GM19351 (cell line): ENCODE measurements around the gene FRAT2.

Source experiments
- ATAC-seq: cut with Tn5 transposase; IDR thresholded peaks from one replicate; pipeline ENCODE4 v1.9.1; 2021; ENCODE audit warnings: mild to moderate bottlenecking, moderate library complexity; ENCODE audit not compliant: unreplicated experiment

FRAT2 gene

DNA sequence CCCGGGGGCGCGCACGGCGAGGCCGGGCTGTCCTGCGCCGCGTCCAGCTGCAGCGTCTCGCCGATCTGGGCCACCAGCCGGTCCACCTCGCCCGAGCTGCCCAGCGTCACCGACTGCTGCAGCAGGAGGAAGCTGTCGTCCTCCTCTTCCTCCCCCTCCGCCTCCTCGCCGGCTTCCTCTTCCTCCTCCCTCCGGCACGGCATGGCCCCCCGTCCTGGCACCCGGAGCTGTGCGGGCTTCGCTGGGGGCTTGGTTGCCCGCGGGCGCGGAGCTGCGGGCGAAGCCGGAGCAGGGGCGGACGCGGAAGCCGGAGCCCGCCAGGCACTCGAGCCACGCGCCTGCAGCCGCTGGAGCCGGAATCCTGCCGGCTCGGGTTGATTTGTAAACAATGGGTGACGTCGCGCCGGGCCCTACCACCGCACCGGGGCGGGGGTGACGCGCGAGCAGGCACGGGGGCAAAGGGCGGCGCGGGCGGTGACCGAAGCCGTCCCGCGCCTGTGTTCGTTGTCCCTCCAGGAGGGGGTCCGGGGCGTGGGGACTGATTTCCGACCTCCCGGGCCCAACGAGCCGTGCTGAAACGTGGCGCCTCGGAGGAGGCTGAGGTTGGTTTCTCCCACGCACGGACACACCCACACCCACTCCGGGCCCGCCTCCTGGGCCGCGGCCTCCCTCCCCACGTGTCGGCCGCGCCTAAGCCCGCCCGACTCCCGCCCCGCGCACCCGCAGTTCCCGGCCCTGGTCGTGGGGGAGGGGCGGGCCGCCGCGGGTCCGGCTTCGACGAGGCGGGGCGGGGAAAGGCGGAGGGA lies at the start of gene FRAT2:
TSS of gene FRAT2 (minus strand) at position 360 of the 806 bp plus-strand sequence. CDS start at position 203, 157 bp downstream.
- ATAC-seq: peak; percentile 84

DNA sequence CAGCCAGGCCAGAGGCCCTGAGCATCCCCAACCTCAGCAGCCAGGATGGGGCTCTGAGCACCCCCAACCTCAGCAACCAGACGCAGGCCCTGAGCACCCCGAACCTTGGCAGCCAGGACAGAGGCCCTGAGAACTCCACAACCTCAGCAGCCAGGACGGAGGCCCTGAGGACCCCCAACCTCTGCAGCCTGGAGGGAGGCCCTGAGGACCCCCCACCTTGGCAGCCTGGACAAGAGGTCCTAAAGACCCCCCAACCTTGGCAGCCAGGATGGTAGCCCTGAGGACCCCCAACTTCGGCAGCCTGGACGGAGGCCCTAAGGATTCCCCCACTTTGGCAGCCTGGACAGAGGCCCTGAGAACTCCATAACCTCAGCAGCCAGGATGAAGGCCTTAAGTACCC lies 49.6 kb upstream of the FRAT2 start:
- ATAC-seq: no peak

- ATAC-seq: no peak
Observed at GRCh38 chr10:97383159-97383558, 48.6 kb upstream of the FRAT2 start.

GRCh38 chr10:97381626-97382025 lies 47.1 kb upstream of the FRAT2 start:
- ATAC-seq: no peak

DNA sequence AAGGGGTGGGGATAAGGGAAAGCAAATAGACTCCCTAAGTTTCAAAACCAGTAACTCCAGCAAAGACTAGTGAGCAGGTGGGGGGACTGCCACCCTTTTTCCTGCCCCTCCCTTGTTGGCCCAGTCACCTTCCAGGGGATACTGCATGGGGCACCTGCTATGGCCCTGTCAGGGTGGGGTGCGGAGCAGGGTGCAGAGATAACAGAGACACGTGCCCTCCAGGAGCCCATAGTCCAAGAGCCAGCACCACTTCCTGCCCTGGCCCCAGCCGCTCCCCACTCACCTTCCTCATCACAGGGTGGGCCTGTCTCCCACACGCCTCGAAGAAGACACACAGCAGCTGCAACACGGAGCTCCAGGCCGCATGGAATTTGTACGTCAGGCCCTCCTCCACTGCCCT lies 46.0 kb upstream of the FRAT2 start:
- no peak for ATAC-seq

DNA sequence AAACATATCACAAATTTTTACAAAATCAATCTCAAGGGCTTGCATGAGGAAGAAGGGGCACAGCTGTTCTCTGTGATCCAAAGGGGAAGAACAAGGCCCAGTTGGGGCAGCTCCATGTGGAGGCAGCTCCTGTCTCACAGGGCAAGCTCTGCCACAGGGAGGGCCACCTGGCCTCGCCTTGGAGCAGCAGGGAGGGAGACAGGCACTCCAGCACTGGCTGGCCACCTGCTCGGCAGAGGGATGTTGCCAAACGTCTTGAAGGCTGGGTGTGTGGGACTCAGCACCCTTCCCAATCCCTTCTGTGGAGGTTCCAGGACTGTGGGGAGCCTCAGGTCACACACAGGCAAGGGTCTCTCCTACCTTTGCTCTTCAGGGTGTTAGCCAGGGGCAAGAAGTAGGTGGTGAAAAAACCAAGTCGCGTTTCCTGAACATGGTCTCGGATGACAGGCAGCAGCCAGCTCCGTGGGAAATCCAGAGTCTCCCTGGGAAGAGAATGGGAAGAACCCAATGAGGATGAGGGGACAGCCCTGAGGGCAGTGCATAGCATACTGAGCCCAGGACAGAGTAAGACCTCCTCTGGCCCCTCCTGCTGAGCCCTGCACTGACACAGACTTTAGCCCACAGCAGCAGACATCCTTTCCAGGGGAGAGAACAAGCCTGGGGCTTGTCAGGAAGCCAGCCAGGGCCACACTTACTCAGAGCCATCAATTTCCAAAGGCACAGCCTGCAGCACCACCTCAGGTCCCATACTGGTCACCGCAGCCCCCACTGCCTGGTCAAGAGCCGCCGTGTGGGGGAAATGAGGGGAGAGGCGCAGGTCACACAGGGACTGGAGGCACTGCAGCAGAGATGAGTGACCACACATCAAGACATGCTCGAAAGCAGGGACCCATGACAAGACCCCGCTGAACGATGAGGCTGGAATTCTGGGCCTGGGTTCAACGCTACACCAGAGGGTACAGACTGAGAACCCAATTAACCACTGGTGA lies 44.7 kb upstream of the FRAT2 start:
- ATAC-seq: no peak

- no peak for ATAC-seq
Observed at GRCh38 chr10:97376413-97376812, 41.9 kb upstream of the FRAT2 start.

- no peak for ATAC-seq
Observed at GRCh38 chr10:97373456-97373855, 38.9 kb upstream of the FRAT2 start.

DNA sequence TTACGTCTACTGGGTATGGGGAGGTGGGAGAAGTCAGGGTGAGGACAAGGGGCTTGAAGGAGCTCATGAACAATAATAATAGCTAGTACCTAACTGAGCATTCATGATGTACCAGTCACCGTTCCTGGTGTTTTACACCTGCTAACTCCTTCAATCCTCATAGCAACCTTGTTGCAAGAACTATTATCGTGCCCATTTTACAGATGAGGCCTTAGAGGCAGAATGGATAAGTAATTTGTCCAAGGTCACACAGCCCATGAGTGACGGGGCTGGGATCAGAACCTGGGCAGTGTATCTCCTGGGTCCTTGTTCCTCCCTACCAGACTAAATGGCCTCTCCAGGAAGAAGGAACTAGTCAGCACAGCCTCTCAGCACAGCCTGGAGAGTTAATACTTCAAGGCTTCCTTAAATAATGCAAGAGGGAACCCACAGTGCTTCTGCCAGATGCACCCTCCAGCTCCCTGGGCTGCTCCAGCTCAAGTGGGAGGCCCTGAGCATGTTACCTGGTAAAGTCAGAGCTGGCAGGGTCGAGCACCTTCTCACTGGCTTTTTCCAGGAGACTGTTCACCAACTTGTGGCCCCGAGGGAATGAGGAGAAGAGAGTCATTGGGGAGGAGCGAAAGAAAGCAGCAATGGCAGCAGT lies 37.8 kb upstream of the FRAT2 start:
- ATAC-seq: no peak

DNA sequence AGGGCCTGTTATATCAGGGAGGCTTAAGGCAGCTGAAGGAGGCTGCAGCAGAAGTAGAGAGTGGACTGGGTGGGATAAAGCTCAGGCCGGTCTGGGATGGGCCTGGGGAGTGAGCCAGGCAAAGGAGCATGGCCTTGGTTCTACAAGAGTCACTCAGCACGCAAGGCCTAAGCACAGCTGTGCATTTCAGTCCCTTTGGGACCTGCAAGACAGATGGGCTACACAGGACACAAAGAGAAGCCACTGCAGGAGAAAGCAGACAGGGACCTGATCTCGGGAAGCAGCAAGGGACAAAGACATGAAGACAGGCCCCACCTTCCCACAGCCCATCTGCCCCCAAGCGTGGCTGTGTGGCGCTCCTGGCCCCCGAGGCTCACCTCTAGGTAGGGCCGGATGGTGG lies 37.2 kb upstream of the FRAT2 start:
- no peak for ATAC-seq

DNA sequence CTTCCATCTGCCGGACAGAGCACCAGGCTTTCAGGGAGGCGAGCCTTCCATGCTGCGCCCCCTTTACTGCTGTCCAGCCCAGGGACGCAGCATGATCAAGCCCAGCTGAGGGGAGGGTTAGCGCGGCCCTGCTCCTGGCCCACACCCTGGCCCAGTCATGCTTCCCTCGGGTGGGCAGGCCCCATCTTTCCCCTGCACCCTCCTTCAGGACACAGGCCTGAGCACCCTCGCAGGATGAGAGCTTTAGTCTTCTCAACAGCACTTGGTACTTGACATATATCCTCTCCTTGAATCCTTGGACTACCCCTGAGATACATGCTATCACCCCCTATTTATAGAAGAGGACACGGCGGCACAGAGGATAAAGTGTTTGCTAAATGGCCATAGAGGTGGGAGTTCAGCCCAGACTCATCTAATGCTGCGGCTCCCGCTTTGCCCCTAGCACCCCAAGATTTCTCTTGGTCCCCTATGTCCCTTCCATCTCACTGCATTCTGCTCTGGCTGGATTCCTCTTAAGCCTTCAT lies 32.7 kb upstream of the FRAT2 start:
- no peak for ATAC-seq

DNA sequence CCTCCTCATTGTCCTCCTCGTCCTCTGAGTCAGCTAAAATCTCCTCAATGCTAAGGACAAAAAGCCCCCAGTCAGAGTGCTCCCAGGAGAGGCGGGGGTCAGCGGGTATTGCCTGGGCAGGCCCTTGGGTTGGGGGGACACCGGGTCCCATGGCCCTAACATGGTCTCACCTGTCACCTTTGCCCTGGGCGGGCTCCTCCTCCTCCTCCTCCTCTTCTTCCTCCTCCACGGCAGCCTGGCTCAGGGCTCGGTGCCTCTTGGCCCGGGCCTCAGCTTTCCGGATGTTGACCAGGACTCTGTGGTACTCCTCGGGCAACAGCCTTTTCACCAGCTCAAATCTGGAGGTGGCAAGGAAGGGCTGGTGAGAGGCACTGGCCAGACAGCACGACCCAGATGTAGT lies 32.0 kb upstream of the FRAT2 start:
- ATAC-seq: no peak

- no peak for ATAC-seq
Observed at GRCh38 chr10:97365761-97366351, 31.3 kb upstream of the FRAT2 start.

GRCh38 chr10:97363071-97363470 lies 28.5 kb upstream of the FRAT2 start:
- ATAC-seq: no peak

GRCh38 chr10:97362310-97363033 lies 27.9 kb upstream of the FRAT2 start:
- ATAC-seq: no peak

- ATAC-seq: no peak
Observed at GRCh38 chr10:97361537-97361901, 27.0 kb upstream of the FRAT2 start.

DNA sequence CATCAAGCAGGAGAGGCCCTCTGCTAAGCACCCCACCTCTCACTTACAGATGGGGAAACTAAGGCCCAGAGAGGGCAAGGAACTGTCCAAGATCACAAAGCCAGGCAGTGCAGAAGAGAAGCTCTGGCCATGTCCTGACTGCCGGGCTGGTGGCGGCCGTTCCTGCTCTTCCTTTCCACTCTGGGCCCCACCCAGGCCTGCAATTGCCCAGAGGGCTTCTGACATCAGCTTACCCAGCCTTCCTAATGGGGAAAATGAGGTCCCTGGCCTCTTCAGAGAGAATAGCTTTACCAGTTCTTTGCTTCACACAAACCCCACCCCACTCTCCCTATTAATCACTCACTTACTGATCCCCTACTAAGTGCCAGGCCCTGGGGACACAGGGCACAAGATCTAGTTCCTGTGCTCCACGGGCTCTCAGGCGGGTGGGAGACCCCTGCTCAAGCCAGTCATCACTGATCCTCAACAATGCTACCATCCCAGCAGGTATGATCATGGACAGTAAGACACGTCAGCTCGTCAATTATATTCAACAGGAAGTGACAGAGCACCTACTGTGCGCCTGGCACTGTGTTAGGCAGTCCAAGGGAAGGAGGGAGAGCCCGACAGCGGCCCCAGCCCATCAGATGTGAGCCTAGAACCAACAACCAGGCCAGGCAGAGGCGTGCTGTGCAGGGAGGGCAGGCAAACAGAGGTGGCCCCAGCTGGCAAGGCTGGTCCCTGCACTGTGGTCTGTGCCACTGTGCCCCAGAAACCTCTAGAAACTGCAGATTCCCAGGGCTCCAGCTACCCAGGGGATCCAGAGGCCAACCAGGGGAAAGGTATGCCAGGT lies 26.4 kb upstream of the FRAT2 start:
- no peak for ATAC-seq

DNA sequence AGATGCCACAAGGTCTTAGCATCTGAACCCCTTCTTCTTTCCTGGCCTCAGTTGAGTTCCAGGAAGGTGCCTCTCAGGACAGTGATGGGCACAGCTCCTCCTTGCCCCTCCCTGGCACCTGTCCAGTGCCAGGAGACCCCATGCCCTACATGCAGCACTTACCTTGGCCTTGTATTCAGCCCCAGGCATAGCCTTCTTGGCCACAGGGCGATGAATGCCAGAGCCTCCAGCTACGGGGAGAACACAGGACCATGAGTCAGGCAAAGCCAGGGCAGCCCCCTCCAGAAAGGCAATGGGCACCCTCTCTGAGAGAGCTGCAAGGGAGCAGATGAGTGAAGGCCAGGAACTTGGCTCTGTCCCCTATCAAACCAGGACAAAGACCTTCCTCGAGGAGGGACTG lies 24.3 kb upstream of the FRAT2 start:
- ATAC-seq: no peak

GRCh38 chr10:97358349-97358748 lies 23.8 kb upstream of the FRAT2 start:
- no peak for ATAC-seq
